ENCODE results near the gene CFAP97. TPM values are rescaled to one million over a fixed set of nuclear protein-coding genes. Genes with fewer than 3 reads are reported as not detected.

Gene CFAP97
- total and polyA plus RNA-seq, 9 of the 15 experiments (the other 6 are each of a cell fraction or from before 2014, with no cell fraction given) = 17.3 to 57.8 (median 44.4) TPM

DNA sequence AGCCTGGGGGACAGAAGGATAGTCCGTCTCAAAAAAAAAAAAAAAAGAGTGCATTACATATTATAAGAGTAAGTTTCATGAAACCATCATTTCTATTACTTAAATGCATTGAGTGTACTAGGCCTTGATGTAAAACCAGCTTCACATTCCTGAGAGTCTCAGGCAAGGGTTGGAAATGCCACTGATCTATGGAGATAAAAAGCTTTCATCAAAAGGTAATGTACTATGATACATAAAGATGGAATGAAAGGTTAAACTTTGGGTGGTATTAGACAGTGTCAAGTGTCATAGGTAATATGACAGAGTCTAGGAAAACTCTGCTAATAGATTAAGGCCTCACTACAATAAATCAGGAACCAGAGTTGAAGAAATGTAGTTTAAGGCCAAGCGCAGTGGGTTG lies 7.4 kb downstream of the CFAP97 start (continued):
- TF ChIP-seq CEBPG (CRISPR knock-in tag; IDR thresholded peaks at IDR 0.05) (no peak), CEBPG (tag; conservative IDR thresholded peaks at IDR 0.05 in 1 of 2, IDR thresholded peaks at IDR 0.05 in 1 of 2) (no peak), FOS (IDR thresholded peaks at IDR 0.05; ENCODE audit: extremely low read depth, insufficient read length) (no peak), THRAP3 (IDR thresholded peaks at IDR 0.05; ENCODE audit: borderline replicate concordance) (no peak), ZNF174 (CRISPR knock-in tag; IDR thresholded peaks at IDR 0.05) (no peak), ZNF134 (CRISPR knock-in tag; conservative IDR thresholded peaks at IDR 0.05) (no peak), NCOA1 (IDR thresholded peaks at IDR 0.05; ENCODE audit: low read depth) (no peak), TAF15 (IDR thresholded peaks at IDR 0.05; ENCODE audit: low read depth, low read length) (no peak), COPS2 (conservative IDR thresholded peaks at IDR 0.05) (no peak)
- TF ChIP-seq, protein P1, sequence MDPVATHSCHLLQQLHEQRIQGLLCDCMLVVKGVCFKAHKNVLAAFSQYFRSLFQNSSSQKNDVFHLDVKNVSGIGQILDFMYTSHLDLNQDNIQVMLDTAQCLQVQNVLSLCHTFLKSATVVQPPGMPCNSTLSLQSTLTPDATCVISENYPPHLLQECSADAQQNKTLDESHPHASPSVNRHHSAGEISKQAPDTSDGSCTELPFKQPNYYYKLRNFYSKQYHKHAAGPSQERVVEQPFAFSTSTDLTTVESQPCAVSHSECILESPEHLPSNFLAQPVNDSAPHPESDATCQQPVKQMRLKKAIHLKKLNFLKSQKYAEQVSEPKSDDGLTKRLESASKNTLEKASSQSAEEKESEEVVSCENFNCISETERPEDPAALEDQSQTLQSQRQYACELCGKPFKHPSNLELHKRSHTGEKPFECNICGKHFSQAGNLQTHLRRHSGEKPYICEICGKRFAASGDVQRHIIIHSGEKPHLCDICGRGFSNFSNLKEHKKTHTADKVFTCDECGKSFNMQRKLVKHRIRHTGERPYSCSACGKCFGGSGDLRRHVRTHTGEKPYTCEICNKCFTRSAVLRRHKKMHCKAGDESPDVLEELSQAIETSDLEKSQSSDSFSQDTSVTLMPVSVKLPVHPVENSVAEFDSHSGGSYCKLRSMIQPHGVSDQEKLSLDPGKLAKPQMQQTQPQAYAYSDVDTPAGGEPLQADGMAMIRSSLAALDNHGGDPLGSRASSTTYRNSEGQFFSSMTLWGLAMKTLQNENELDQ (CRISPR knock-in tag; IDR thresholded peaks at IDR 0.05; ENCODE audit: borderline replicate concordance) = no peak
